ENCODE results near the gene SHQ1. TPM values are rescaled to one million over a fixed set of nuclear protein-coding genes. Genes with fewer than 3 reads are reported as not detected.

The SHQ1 gene
- total RNA-seq, 1 experiment from 2014 or later: 32.5 TPM

DNA sequence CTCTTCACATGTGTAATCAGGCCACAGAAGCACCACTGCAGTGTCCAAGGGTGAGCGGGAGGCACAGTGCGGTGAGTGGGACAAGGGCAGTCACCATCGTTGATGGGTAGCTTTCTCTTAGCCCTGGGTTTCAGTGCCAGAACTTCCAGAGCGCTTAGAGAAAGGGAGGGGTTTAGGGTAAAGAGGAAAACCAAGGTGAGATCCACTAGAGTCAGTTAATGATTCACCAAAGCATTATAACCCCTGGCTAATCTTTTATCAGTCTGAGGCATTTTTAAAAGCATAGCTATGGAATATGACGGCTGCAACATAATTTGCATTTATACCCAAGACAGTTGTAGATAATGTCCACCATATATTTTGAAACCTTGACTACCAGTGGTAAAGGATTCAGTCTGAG lies 94.8 kb downstream of the SHQ1 start:
- no peaks in the 10 kb centered on the region for H3K9me3 Mint-ChIP-seq
- H3K27ac ChIP-seq (ENCODE audit: insufficient read length, low read depth, low read length): no peak overlapping the region
- H2BK5ac ChIP-seq (ENCODE audit: insufficient read length, low read length): no peak overlapping the region
- H3K4me3 Mint-ChIP-seq: no peak overlapping the region
- no peaks in the 10 kb centered on the region for H3K79me1 ChIP-seq (ENCODE audit: insufficient read depth, low read depth, low read length, poor library complexity, severe bottlenecking)
- no peak overlapping the region for H4K91ac ChIP-seq (ENCODE audit: insufficient read length, low read depth, low read length)
- no peak overlapping the region for H2BK15ac ChIP-seq (ENCODE audit: low read depth, low read length)
- no peak overlapping the region for H4K5ac ChIP-seq (ENCODE audit: insufficient read length, low read depth, low read length)
- no peak overlapping the region for H3T11ph ChIP-seq (ENCODE audit: low read length)
- no peak overlapping the region for H4K8ac ChIP-seq (replicated peaks; ENCODE audit: insufficient read length, low read depth, low read length)
- TF ChIP-seq, protein P1, sequence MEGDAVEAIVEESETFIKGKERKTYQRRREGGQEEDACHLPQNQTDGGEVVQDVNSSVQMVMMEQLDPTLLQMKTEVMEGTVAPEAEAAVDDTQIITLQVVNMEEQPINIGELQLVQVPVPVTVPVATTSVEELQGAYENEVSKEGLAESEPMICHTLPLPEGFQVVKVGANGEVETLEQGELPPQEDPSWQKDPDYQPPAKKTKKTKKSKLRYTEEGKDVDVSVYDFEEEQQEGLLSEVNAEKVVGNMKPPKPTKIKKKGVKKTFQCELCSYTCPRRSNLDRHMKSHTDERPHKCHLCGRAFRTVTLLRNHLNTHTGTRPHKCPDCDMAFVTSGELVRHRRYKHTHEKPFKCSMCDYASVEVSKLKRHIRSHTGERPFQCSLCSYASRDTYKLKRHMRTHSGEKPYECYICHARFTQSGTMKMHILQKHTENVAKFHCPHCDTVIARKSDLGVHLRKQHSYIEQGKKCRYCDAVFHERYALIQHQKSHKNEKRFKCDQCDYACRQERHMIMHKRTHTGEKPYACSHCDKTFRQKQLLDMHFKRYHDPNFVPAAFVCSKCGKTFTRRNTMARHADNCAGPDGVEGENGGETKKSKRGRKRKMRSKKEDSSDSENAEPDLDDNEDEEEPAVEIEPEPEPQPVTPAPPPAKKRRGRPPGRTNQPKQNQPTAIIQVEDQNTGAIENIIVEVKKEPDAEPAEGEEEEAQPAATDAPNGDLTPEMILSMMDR (conservative IDR thresholded peaks at IDR 0.05): no peak
- H3K9ac ChIP-seq (ENCODE audit: extremely low read depth, insufficient read length, low read length): no peak overlapping the region
- no peak overlapping the region for H2AFZ ChIP-seq (ENCODE audit: low read length)
- H3K27me3 Mint-ChIP-seq (ENCODE audit: low read depth): no peaks in the 10 kb centered on the region
- H3K36me3 Mint-ChIP-seq (ENCODE audit: insufficient read depth in 1 of 3, low read depth in 3 of 3): no peaks in the 10 kb centered on the region; a peak in 2 of 7 replicates
- H3K4me2 ChIP-seq (ENCODE audit: insufficient read depth, insufficient read length, low read length): no peak overlapping the region
- H2BK20ac ChIP-seq (ENCODE audit: low read depth, low read length, poor library complexity, severe bottlenecking): no peak overlapping the region
- no peaks in the 10 kb centered on the region for H3K23me2 ChIP-seq (ENCODE audit: insufficient read length, low read depth, low read length, poor library complexity, severe bottlenecking)
- no peaks in the 10 kb centered on the region for H3K4me1 ChIP-seq (ENCODE audit: insufficient read depth, low read length)
- no CpG with 5 or more reads among the region's 5 CpGs for WGBS (ENCODE audit: extremely low coverage, insufficient read length, low lambda C conversion rate)
- H3K23ac ChIP-seq (ENCODE audit: insufficient read length, low read depth, low read length): no peak overlapping the region
- H3K27me3 ChIP-seq (ENCODE audit: insufficient read depth, low read length): no peaks in the 10 kb centered on the region
- H3K4me1 Mint-ChIP-seq: 0 out of 4 replicates have a peak, but pooled peaks cover 0 to 3% of the 10 kb centered on the region in 2 experiments
- no peak overlapping the region for H2AK5ac ChIP-seq (ENCODE audit: insufficient read length, low read length)
- no peak overlapping the region for H2BK120ac ChIP-seq (ENCODE audit: low read depth, low read length, poor library complexity, severe bottlenecking)
- H3K27ac Mint-ChIP-seq: 0 out of 7 replicates have a peak overlapping the region, but pooled peaks of 1 of the 3 experiments have one; percentile 80
- no peaks in the 10 kb centered on the region for H3K79me2 ChIP-seq (ENCODE audit: insufficient read depth, low read length)
- no peak overlapping the region for H3K4ac ChIP-seq (ENCODE audit: low read depth, low read length)
- H3K9me3 ChIP-seq (ENCODE audit: control insufficient read depth, low read depth, low read length): no peaks in the 10 kb centered on the region
- DNase-seq: no peak
- H4K20me1 ChIP-seq (ENCODE audit: control insufficient read depth, insufficient read depth, insufficient read length): no peaks in the 10 kb centered on the region
- H3K18ac ChIP-seq (ENCODE audit: insufficient read length, low read depth, low read length): no peak overlapping the region
- no peak overlapping the region for H2BK12ac ChIP-seq (ENCODE audit: insufficient read length, low read depth, low read length)
- no peak overlapping the region for H3K56ac ChIP-seq (ENCODE audit: insufficient read length, low read depth, low read length)
- no peak overlapping the region for H3K14ac ChIP-seq (ENCODE audit: insufficient read depth, low read length)
